Lower leg skin (tissue), 3 donors: ENCODE measurements around the gene PACS1.

Source experiments
- POLR2A ChIP-seq, 2 donors: fragments of 450-650 bp; IDR thresholded peaks; one replicate each; pipeline ENCODE4 v1.6.1; 2016 to 2017; ENCODE audit warnings: antibody characterized with exemption in 2 of 2, mild to moderate bottlenecking in 1 of 2, moderate library complexity in 1 of 2
- TF ChIP-seq, protein P1 (sequence below), 3 donors: fragments of 450-650 bp; IDR thresholded peaks; one replicate each; pipeline ENCODE4 v1.5.1; 2016; ENCODE audit warnings: antibody characterized with exemption in 3 of 3, mild to moderate bottlenecking in 3 of 3, moderate library complexity in 2 of 3

GRCh38 chr11:66292543-66293332 lies 222.7 kb downstream of the PACS1 start:
- TF ChIP-seq, protein P1, sequence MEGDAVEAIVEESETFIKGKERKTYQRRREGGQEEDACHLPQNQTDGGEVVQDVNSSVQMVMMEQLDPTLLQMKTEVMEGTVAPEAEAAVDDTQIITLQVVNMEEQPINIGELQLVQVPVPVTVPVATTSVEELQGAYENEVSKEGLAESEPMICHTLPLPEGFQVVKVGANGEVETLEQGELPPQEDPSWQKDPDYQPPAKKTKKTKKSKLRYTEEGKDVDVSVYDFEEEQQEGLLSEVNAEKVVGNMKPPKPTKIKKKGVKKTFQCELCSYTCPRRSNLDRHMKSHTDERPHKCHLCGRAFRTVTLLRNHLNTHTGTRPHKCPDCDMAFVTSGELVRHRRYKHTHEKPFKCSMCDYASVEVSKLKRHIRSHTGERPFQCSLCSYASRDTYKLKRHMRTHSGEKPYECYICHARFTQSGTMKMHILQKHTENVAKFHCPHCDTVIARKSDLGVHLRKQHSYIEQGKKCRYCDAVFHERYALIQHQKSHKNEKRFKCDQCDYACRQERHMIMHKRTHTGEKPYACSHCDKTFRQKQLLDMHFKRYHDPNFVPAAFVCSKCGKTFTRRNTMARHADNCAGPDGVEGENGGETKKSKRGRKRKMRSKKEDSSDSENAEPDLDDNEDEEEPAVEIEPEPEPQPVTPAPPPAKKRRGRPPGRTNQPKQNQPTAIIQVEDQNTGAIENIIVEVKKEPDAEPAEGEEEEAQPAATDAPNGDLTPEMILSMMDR (IDR thresholded peaks at IDR 0.05): peak in 1 of 3 donors; percentile 12
- TF ChIP-seq POLR2A (IDR thresholded peaks at IDR 0.05): no peak
